DOHH2 (cell line): ENCODE measurements around the gene HSPA1L.

Source experiments
- H3F3A ChIP-seq: fragments of 200-600 bp; sonication (generic), shearing (Covaris generic); 2 replicates; pipeline ENCODE4 v1.6.0; 2016; ENCODE audit warnings: antibody characterized with exemption, mild to moderate bottlenecking; ENCODE audit not compliant: control insufficient read depth, insufficient read depth
- H3K27ac ChIP-seq: fragments of 200-600 bp; sonication (generic); 2 replicates; pipeline ENCODE4 v1.5.1; 2014; ENCODE audit warnings: low read depth, mild to moderate bottlenecking, low read length, moderate library complexity
- H3K27me3 ChIP-seq: fragments of 200-600 bp; sonication (generic); 2 replicates; pipeline ENCODE4 v1.6.1; 2014; ENCODE audit warnings: mild to moderate bottlenecking, low read length, mixed read lengths; ENCODE audit not compliant: control insufficient read depth
- H3K36me3 ChIP-seq: fragments of 200-600 bp; sonication (generic); 2 replicates; pipeline ENCODE4 v1.6.1; 2014; ENCODE audit warnings: mild to moderate bottlenecking, low read length, moderate library complexity, mixed read lengths; ENCODE audit not compliant: control insufficient read depth
- H3K4me1 ChIP-seq: fragments of 200-600 bp; sonication (generic); 2 replicates; pipeline ENCODE4 v1.6.1; 2014; ENCODE audit warnings: mild to moderate bottlenecking, low read length, mixed read lengths; ENCODE audit not compliant: control insufficient read depth
- H3K4me2 ChIP-seq: fragments of 200-600 bp; sonication (generic); 2 replicates; pipeline ENCODE4 v1.6.0; 2014; ENCODE audit warnings: mild to moderate bottlenecking, low read length, moderate library complexity
- H3K4me3 ChIP-seq: fragments of 200-600 bp; sonication (generic); 2 replicates; pipeline ENCODE4 v1.5.1; 2014; ENCODE audit warnings: mild to moderate bottlenecking, low read length, mixed read lengths
- H3K79me2 ChIP-seq: fragments of 200-600 bp; sonication (generic); 2 replicates; pipeline ENCODE4 v1.6.1; 2014; ENCODE audit warnings: mild to moderate bottlenecking, low read length, mixed read lengths; ENCODE audit not compliant: control insufficient read depth
- H3K9me2 ChIP-seq: fragments of 200-600 bp; sonication (generic); replicated peaks from 2 replicates; pipeline ENCODE4 v1.6.1; 2014; ENCODE audit warnings: mild to moderate bottlenecking, low read length, mixed read lengths; ENCODE audit not compliant: control insufficient read depth
- H3K9me3 ChIP-seq: fragments of 200-600 bp; sonication (generic); 2 replicates; pipeline ENCODE4 v1.6.1; 2014; ENCODE audit warnings: antibody characterized with exemption, low read length, mixed read lengths; ENCODE audit not compliant: control insufficient read depth, insufficient read depth
- H4K20me1 ChIP-seq: fragments of 200-600 bp; sonication (generic); 2 replicates; pipeline ENCODE4 v1.6.0; 2014; ENCODE audit warnings: low read depth, mild to moderate bottlenecking, antibody characterized with exemption, low read length, moderate library complexity; ENCODE audit not compliant: control insufficient read depth, insufficient read depth
- EZH2phosphoT487 ChIP-seq: fragments of 200-600 bp; sonication (generic); IDR thresholded peaks from 2 replicates; pipeline ENCODE4 v1.6.1; 2017; ENCODE audit warnings: borderline replicate concordance, mild to moderate bottlenecking, antibody characterized with exemption, low read length, moderate library complexity, mixed read lengths
- TF ChIP-seq, protein P1 (sequence below): fragments of 200-600 bp; sonication (generic); IDR thresholded peaks from one replicate; pipeline ENCODE4 v1.5.1; 2014; ENCODE audit warnings: antibody characterized with exemption, mild to moderate bottlenecking, low read depth, low read length; ENCODE audit not compliant: poor library complexity, severe bottlenecking

The HSPA1L gene

DNA sequence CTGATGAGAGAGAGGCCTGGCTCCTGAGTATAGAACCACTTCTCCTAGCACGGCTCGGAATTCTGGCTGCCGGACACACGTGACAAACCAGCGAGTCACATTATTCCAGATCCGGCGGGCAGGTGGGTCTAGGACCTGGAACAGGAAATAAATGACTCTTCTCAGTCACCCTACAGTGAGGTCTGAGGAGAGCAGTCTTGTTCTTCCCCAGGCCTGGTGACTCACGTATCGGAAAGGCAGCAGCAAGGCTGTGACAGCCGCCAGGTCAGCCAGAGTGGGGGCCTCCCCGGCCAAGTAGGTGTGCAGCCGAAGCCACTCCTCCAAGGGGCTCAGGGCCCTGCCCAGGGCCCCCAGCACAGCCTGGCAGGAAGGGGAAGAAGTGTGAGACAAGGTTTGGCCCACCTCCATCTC is 22.3 kb downstream of the HSPA1L start:
- Histone ChIP-seq H3K27ac (no peak overlapping the region), H3K4me2 (no peak overlapping the region), H3K36me3 (peaks cover 61% of the 10 kb centered on the region), H3K9me3 (no peaks in the 10 kb centered on the region), H3K79me2 (peaks cover 42% of the 10 kb centered on the region), H3K9me2 (no peaks in the 10 kb centered on the region), H4K20me1 (peaks cover 4% of the 10 kb centered on the region; the same call in 1 of the 2 replicates), H3F3A (peaks cover 22% of the 10 kb centered on the region), H3K4me3 (no peak overlapping the region), H3K27me3 (no peaks in the 10 kb centered on the region), H3K4me1 (peaks cover 50% of the 10 kb centered on the region)
- TF ChIP-seq, protein P1, sequence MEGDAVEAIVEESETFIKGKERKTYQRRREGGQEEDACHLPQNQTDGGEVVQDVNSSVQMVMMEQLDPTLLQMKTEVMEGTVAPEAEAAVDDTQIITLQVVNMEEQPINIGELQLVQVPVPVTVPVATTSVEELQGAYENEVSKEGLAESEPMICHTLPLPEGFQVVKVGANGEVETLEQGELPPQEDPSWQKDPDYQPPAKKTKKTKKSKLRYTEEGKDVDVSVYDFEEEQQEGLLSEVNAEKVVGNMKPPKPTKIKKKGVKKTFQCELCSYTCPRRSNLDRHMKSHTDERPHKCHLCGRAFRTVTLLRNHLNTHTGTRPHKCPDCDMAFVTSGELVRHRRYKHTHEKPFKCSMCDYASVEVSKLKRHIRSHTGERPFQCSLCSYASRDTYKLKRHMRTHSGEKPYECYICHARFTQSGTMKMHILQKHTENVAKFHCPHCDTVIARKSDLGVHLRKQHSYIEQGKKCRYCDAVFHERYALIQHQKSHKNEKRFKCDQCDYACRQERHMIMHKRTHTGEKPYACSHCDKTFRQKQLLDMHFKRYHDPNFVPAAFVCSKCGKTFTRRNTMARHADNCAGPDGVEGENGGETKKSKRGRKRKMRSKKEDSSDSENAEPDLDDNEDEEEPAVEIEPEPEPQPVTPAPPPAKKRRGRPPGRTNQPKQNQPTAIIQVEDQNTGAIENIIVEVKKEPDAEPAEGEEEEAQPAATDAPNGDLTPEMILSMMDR: no peak
- TF ChIP-seq EZH2phosphoT487: no peak

DNA sequence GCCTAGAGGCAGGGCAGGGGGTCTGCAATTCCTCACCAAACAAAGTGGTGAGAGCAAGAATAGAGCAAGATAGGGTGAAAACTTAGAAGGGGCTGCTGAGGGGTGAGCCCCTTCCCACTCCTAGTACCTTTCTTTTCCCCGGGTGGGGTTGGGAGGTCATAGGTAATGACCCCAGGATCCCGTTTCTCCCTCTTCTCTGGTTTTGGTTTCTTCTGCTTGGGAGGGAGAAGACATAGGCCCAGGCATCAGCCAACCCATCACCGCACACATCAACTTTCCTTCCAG is 23.1 kb downstream of the HSPA1L start:
- no peaks in the 10 kb centered on the region for H3K9me2 ChIP-seq
- H3K4me1 ChIP-seq: peaks cover 43% of the 10 kb centered on the region
- peaks cover 4% of the 10 kb centered on the region; the same call in 1 of the 2 replicates for H4K20me1 ChIP-seq
- H3K36me3 ChIP-seq: peaks cover 61% of the 10 kb centered on the region
- no peaks in the 10 kb centered on the region for H3K27me3 ChIP-seq
- peaks cover 42% of the 10 kb centered on the region for H3K79me2 ChIP-seq
- H3K9me3 ChIP-seq: no peaks in the 10 kb centered on the region
- no peak overlapping the region for H3K27ac ChIP-seq
- H3F3A ChIP-seq: peaks cover 15% of the 10 kb centered on the region
- TF ChIP-seq, protein P1: no peak
- no peak for TF ChIP-seq EZH2phosphoT487
- no peak overlapping the region for H3K4me3 ChIP-seq
- no peak overlapping the region for H3K4me2 ChIP-seq

DNA sequence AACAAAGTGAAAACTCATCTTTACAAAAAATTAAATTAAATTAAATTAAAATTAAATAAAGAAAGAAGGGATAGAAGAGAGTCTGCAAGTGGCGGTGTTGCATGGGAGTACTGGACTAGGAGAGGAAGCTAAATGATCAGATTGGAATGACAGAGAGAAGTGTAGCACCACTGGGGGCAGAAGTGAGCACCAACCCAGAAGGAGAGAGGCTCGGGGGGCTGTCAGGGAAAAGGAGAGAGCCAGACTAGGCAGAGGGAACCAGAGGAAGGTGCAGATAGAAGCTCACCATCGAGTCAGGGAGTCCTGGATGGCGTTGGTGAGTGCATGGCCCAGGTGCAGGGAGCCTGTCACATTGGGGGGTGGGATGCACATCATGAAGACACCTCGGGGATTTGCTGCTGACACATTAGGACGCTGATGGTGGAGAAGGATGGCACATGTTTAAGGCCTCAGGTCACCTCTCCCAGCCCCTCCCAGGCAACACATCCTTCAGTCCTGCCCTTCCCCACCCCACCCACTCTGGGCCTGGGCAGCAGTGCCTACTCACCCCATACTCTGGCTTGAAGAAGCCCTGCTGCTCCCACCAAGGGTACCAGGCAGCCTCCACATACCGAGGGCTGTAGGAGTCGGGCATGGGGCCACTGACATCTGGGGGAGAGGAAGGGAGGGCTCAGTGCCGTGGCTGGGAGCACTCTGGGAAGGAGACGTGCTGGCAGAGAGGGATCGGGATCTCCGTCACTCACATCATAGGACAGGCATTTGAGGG is 23.6 kb downstream of the HSPA1L start:
- peaks cover 38% of the 10 kb centered on the region for H3K4me1 ChIP-seq
- TF ChIP-seq, protein P1: peak; percentile 80
- TF ChIP-seq EZH2phosphoT487: no peak
- peaks cover 42% of the 10 kb centered on the region for H3K79me2 ChIP-seq
- H3K27ac ChIP-seq: no peak overlapping the region
- no peaks in the 10 kb centered on the region for H3K9me2 ChIP-seq
- peaks cover 56% of the 10 kb centered on the region for H3K36me3 ChIP-seq
- no peak overlapping the region for H3K4me3 ChIP-seq
- H3K4me2 ChIP-seq: no peak overlapping the region
- H3F3A ChIP-seq: peaks cover 10% of the 10 kb centered on the region
- H3K27me3 ChIP-seq: no peaks in the 10 kb centered on the region
- H4K20me1 ChIP-seq: peaks cover 4% of the 10 kb centered on the region; the same call in 1 of the 2 replicates
- no peaks in the 10 kb centered on the region for H3K9me3 ChIP-seq
